CD4-positive, alpha-beta T cell treated with Interleukin-17A for 1 hour (primary cell): ENCODE measurements around the gene PRSS22.

ENCODE experiments used
- DNase-seq: peaks from one replicate; pipeline ENCODE4 v3.0.0-alpha.2; 2020

Gene PRSS22

DNA sequence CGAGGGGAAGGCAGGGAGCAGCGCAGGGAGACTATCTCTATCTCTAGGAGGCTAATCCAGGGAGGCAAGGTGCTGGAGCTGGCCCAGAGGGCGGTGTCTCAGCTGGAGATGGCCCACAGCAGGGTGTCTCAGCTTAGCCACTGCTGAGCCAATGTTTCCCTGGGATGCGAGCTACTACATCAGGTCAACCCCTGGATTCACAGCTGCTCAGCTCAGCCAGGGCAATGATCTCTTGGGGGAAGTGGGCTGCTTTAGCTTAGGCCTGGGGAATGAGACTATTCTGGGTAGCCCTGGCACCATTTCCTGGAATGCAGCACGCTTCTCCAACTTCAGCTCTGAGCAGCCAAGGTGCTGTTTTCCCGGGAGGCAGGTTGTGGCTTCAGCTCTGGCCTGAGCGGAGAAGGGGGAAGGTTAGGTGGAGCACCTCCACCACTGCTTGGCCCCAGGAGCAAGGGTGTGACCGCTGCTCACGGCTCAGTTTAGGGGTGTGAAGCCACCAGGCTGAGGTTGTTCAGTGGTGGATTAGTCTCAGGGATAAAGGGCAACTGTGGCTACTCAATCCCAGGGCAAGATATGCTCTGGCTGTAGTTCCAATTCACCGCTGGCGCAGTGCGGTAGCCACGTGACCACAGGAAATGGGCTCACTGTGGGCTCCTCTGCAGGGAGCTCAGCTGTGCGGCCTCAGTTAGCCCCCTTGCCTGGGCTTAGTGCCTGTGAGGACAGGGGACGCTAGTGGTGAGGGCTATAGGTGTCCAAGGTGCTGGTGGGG, 46.1 kb downstream of the PRSS22 start:
- DNase-seq: no peak

DNA sequence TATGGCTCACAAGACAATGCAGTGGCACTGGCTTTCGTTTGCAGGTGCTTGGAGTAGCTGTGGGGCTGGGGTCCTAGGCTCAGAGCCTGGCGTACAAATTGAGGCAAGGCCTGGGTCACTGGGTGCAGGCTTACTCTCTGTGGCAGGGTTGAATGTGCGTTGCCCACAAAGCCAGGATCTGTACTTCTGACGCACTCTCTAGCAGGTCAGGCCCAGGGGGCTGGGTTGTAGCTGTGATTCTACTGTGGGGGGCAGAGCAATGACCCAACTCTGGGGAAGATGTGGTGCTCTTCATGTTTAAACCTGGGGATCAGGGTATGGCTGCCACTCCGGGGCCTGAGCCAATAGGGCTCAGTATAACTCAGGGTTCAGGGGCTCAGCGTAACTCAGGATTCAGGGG, 47.3 kb downstream of the PRSS22 start:
- DNase-seq: no peak

DNA sequence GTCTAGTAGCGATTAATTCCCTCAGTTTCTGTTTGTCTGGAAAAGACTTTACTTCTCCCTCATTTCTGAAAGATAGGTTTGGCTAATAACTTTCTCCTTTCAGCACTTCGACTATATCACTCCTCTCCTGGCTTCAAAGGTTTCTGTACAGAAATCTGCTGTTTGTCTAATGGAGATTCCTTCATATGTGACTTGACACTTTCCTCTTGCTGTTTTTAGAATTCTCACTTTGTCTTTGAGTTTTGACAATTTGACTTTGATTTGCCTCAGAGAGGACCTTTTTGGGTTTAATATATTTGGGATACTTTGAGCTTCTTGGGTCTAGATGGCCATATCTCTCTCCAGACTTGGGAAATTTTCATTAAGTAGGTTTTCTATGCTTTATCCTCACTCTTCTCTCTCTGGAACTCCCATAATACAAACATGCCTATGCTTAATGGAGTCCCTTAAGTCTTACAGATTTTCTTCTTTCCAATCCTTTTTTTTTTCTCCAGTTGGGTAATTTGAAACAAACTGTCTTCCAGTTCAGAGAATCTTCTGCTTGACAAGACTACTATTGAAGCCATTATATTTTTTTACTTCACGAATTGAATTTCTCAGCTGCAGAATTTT, 48.7 kb downstream of the PRSS22 start:
- DNase-seq: no peak

DNA sequence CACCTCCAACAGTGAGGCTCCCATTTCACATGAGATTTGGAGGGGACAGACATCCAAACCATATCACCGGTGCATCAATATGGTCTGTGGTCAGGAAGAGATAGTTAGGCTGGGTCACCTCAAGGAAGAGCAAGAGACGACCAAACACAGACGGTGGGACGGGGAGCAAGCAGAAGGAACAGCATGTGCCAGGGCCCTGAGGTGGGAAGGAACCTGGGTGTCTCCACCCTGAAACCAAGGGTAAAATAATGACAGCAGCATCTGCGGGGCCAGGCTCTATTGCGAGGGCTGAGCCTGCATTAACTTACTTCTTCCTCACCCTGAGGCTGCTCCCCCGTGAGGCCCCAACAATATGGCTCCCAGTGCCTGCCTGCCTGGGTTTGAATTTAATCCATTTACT, 49.8 kb downstream of the PRSS22 start:
- no peak for DNase-seq

DNA sequence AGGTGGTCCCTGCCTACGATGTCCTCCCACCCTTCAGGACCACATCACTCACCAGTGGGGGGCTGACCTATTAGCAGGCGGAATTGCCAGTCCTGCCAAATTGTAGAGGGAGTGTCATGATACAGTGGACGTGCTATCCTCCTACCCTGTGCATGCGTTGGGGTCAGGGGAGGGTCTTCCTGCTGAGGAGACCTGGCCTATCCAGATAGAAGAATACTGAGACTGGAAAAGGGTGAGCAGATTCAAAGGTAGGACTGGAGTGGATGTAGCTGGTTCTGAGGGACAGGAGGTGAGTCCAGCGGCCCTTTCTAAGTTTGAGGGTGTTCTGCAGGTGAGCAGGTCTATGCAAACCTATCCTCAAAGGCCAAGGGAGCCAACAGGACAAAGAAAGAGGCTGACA, 51.7 kb downstream of the PRSS22 start:
- DNase-seq: no peak

DNA sequence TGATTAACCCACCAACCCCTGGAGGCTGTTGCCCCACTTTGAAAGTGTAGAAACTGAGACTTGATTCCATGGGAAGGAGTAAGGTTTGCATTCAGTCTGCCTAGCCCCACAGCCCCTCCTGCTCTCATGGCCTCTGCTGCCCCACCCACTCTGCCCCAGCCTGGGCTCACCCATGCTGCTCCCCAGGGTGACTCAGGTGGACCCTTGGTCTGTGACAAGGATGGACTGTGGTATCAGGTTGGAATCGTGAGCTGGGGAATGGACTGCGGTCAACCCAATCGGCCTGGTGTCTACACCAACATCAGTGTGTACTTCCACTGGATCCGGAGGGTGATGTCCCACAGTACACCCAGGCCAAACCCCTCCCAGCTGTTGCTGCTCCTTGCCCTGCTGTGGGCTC, 53.2 kb downstream of the PRSS22 start:
- DNase-seq: no peak

DNA sequence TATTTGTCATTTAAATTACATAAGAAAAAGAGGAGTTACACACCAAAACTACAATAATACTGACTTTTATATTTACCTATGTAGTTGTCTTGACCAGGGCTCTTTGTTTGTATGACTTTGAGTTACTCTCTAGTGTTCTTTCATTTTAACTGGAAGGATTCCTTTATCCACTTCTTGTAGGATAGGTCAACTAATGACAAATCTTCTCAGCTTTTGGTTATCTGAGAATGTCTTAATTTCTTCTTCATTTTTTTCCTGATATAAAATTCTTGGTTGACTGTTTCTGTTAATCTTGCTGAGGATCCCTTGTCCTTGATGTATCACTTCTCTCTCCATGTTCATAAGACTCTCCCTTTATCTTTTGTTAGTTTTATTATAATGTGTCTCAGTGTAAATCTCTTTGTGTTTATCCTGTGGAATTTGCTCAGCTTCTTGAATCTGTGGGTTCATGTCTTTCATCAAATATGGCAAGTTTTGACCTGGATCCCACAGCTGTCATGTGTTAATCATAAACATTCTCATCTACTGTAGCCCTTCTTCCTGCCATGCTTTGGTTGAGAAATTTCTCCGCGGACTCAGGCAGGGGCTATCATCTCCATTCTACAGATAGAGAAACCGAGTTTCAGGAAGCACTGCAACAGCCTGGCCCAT, 54.3 kb downstream of the PRSS22 start:
- no peak for DNase-seq
